K562 (cell line): ENCODE results near the gene SIAE.

Source experiments
- AFF4 ChIP-seq: sonication (generic); formaldehyde crosslinking; IDR thresholded peaks from 2 replicates; pipeline ENCODE4 v1.8.0; 2023; ENCODE audit warnings: mild to moderate bottlenecking, missing genetic modification reagents
- ARHGAP35 ChIP-seq: fragments of 450-650 bp; IDR thresholded peaks from 2 replicates; pipeline ENCODE4 v1.6.1; 2018; ENCODE audit not compliant: partially characterized antibody
- BRCA1 ChIP-seq, 2 experiments: fragments of 450-650 bp in 1 of 2; sonication (generic) in 1 of 2; formaldehyde crosslinking in 1 of 2; IDR thresholded peaks; 2 replicates each; pipeline versions ENCODE4 v1.5.0 to v1.6.1; 2017 to 2020; ENCODE audit warnings: mild to moderate bottlenecking in 1 of 2, missing genetic modification reagents in 1 of 2
- CBX5 ChIP-seq: IDR thresholded peaks from 2 replicates; pipeline ENCODE4 v1.6.1; 2014; ENCODE audit warnings: low read depth, borderline replicate concordance
- CTCF ChIP-seq, 3 experiments: IDR thresholded peaks in 2 of 3; conservative IDR thresholded peaks in 1 of 3; 2 replicates each; pipeline ENCODE4 v1.5.1; 2011 to 2012; ENCODE audit warnings: low read length in 3 of 3, mild to moderate bottlenecking in 3 of 3, control low read depth in 2 of 3, improper control_type of control experiment in 1 of 3, inconsistent platforms in 1 of 3, low read depth in 1 of 3, mixed read lengths in 1 of 3, moderate library complexity in 1 of 3; ENCODE audit not compliant: insufficient read depth in 2 of 3
- FOXK2 ChIP-seq, 2 experiments: fragments of 450-650 bp; IDR thresholded peaks in 1 of 2; conservative IDR thresholded peaks in 1 of 2; 2 replicates each; pipeline ENCODE4 v1.6.1; 2016; ENCODE audit warnings: low read depth in 2 of 2, mild to moderate bottlenecking in 1 of 2
- HMGXB4 ChIP-seq: sonication (generic); formaldehyde crosslinking; IDR thresholded peaks from 2 replicates; pipeline ENCODE4 v1.8.1; 2023; ENCODE audit warnings: mild to moderate bottlenecking, missing genetic modification reagents
- HNRNPLL ChIP-seq: fragments of 200-400 bp; formaldehyde crosslinking; IDR thresholded peaks from 2 replicates; pipeline ENCODE4 v1.6.1; 2017; ENCODE audit warnings: low read length, low read depth, mild to moderate bottlenecking; ENCODE audit not compliant: poor library complexity, severe bottlenecking
- SMC3 ChIP-seq: conservative IDR thresholded peaks from 2 replicates; pipeline ENCODE4 v1.6.1; 2011; ENCODE audit warnings: low read depth, low read length, improper control_type of control experiment; ENCODE audit not compliant: insufficient read depth
- TCF7L2 ChIP-seq: fragments of 150-350 bp; IDR thresholded peaks from 2 replicates; pipeline ENCODE4 v1.6.1; 2016; ENCODE audit warnings: low read depth, mild to moderate bottlenecking, low read length, moderate library complexity
- XRCC3 ChIP-seq: fragments of 450-650 bp; IDR thresholded peaks from 2 replicates; pipeline ENCODE4 v1.6.1; 2017; ENCODE audit warnings: mild to moderate bottlenecking, moderate library complexity

GRCh38 chr11:124643605-124644425 lies 29.7 kb downstream of the SIAE start:
- no peak for TF ChIP-seq CTCF (IDR thresholded peaks at IDR 0.05 in 2 of 3, conservative IDR thresholded peaks at IDR 0.05 in 1 of 3; ENCODE audit: insufficient read depth in 2 of 3, low read depth in 1 of 3, low read length in 3 of 3)
- no peak for TF ChIP-seq XRCC3
- no peak for TF ChIP-seq ARHGAP35
- TF ChIP-seq SMC3: no peak
- TF ChIP-seq AFF4 (CRISPR knock-in tag): no peak
- no peak for TF ChIP-seq CBX5
- no peak for TF ChIP-seq BRCA1 (IDR thresholded peaks at IDR 0.05)
- TF ChIP-seq BRCA1 (CRISPR knock-in tag; IDR thresholded peaks at IDR 0.05): no peak
- no peak for TF ChIP-seq HNRNPLL
- peak; percentile 83 to 86 for TF ChIP-seq FOXK2 (conservative IDR thresholded peaks at IDR 0.05 in 1 of 2, IDR thresholded peaks at IDR 0.05 in 1 of 2; ENCODE audit: low read depth in 2 of 2)
- no peak for TF ChIP-seq TCF7L2
- no peak for TF ChIP-seq HMGXB4 (CRISPR knock-in tag)
